Lung (tissue), 12 donors: Measurements from ENCODE around the gene SPRYD3. TPM values are rescaled to one million over a fixed set of nuclear protein-coding genes. Genes with fewer than 3 reads are reported as not detected.

Experiments used
- ATAC-seq: fragments of 200-7000 bp; cut with Tn5 transposase; one replicate; pipeline ENCODE4 v1.9.1; 2020; ENCODE audit warnings: moderate number of reproducible peaks; ENCODE audit not compliant: insufficient read depth, low FRiP score
- DNase-seq, 3 donors: peaks; one replicate each; pipeline ENCODE4 v3.0.0-alpha.2; 2013 to 2017
- H3K27ac ChIP-seq, 2 donors: one replicate each; pipeline ENCODE4 v1.5.1; 2013; ENCODE audit warnings: mild to moderate bottlenecking in 2 of 2, moderate library complexity in 2 of 2, control low read depth in 1 of 2, inconsistent platforms in 1 of 2, low read depth in 1 of 2, low read length in 1 of 2
- H3K27me3 ChIP-seq, 3 donors: one replicate each; pipeline ENCODE4 v1.5.1; 2013; ENCODE audit warnings: low read length in 2 of 3; ENCODE audit not compliant: control insufficient read depth in 3 of 3, insufficient read depth in 3 of 3
- H3K36me3 ChIP-seq, 4 donors: one replicate each; pipeline ENCODE4 v1.5.1; 2013; ENCODE audit warnings: low read length in 4 of 4, mild to moderate bottlenecking in 1 of 4, moderate library complexity in 1 of 4; ENCODE audit not compliant: control insufficient read depth in 4 of 4, insufficient read depth in 4 of 4
- H3K4me1 ChIP-seq, 5 donors: one replicate each; pipeline ENCODE4 v1.5.1; 2013; ENCODE audit warnings: low read length in 5 of 5, mild to moderate bottlenecking in 2 of 5, moderate library complexity in 1 of 5; ENCODE audit not compliant: control insufficient read depth in 5 of 5, insufficient read depth in 5 of 5
- H3K4me3 ChIP-seq: one replicate; pipeline ENCODE4 v1.5.1; 2013; ENCODE audit warnings: mild to moderate bottlenecking, control low read depth, moderate library complexity
- H3K9ac ChIP-seq, 2 donors: one replicate each; pipeline ENCODE4 v1.5.1; 2013; ENCODE audit warnings: low read length in 2 of 2, control low read depth in 1 of 2; ENCODE audit not compliant: insufficient read depth in 1 of 2
- H3K9me3 ChIP-seq, 4 donors: one replicate each; pipeline ENCODE4 v1.5.1; 2013; ENCODE audit warnings: low read length in 3 of 4, mild to moderate bottlenecking in 1 of 4, moderate library complexity in 1 of 4; ENCODE audit not compliant: control insufficient read depth in 4 of 4, insufficient read depth in 3 of 4
- WGBS, 2 donors: extraction: QIAGEN DNeasy Blood & Tissue Kit; methylation state at CpG; one replicate each; pipeline ENCODE4 v1.1.7; 2013; 5-methylcytosine and 5-hydroxymethylcytosine counted together
- polyA plus RNA-seq, 2 donors: library from polyadenylated mRNA; stranded (reverse); fragments of 200-250 nt; gene quantifications; one replicate each; pipeline ENCODE4 v1.2.1, GENCODE V29; 2013
- total RNA-seq, 2 donors: library from RNA; depleted of rRNA in 1 of 2; stranded (reverse); fragments of >200 nt in 1 of 2; gene quantifications; one replicate each; pipeline ENCODE4 v1.2.1, GENCODE V29; 2014 to 2021
- TF ChIP-seq, protein P1 (sequence below): IDR thresholded peaks from 2 replicates; pipeline ENCODE4 v1.5.1; 2012; ENCODE audit warnings: mild to moderate bottlenecking; ENCODE audit errors: control extremely low read depth, extremely low read depth
- donor health status: control.
- donor health status: control.
- donor health status: Bipolar disorder and iron deficiency.
- donor health status: healthy.
- donor health status: DM: yes; HTN: yes; CAD: no.

The SPRYD3 gene
- total and polyA plus RNA-seq, 4 donors: 17.1 to 60.2 (median 34.9) TPM

GRCh38 chr12:53123578-53124351 lies 44.6 kb upstream of the SPRYD3 start:
- DNase-seq (no peak), ATAC-seq (no peak)
- Histone ChIP-seq H3K4me3 (no peak overlapping the region), H3K9me3 (no peaks in the 10 kb centered on the region), H3K27me3 (no peaks in the 10 kb centered on the region), H3K36me3 (no peaks in the 10 kb centered on the region), H3K27ac (no peak overlapping the region), H3K4me1 (no peaks in the 10 kb centered on the region), H3K9ac (no peak overlapping the region)
- 92 to 96% methylated on average over 16 of the region's 16 CpGs for WGBS, 2 donors
- TF ChIP-seq, protein P1, sequence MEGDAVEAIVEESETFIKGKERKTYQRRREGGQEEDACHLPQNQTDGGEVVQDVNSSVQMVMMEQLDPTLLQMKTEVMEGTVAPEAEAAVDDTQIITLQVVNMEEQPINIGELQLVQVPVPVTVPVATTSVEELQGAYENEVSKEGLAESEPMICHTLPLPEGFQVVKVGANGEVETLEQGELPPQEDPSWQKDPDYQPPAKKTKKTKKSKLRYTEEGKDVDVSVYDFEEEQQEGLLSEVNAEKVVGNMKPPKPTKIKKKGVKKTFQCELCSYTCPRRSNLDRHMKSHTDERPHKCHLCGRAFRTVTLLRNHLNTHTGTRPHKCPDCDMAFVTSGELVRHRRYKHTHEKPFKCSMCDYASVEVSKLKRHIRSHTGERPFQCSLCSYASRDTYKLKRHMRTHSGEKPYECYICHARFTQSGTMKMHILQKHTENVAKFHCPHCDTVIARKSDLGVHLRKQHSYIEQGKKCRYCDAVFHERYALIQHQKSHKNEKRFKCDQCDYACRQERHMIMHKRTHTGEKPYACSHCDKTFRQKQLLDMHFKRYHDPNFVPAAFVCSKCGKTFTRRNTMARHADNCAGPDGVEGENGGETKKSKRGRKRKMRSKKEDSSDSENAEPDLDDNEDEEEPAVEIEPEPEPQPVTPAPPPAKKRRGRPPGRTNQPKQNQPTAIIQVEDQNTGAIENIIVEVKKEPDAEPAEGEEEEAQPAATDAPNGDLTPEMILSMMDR: no peak

DNA sequence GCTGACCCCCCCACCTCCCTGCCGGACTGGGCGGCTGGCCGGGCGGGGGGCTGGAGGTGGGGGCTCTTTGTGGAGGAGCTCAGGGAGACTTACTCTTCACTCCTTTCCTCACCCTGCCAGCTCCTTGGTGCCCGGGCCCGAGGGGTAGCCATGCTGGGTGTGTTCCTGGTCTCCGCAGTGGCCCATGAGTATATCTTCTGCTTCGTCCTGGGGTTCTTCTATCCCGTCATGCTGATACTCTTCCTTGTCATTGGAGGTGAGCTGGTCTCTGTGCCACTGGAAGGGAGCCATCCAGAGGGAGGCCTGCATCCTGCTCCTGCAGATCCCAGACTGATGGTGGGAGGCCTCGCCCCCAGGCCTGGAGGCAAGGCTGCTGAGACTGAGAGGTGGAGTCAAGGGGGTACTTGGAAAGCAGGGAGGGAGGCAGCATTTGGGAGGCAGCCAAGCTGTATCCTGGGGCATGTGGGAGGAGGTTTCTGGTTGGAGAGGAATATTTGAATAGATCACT lies 43.8 kb upstream of the SPRYD3 start:
- TF ChIP-seq, protein P1: no peak
- ATAC-seq: no peak
- Histone ChIP-seq H3K4me3 (no peak overlapping the region), H3K27me3 (no peaks in the 10 kb centered on the region), H3K36me3 (no peaks in the 10 kb centered on the region), H3K27ac (no peak overlapping the region), H3K9ac (no peak overlapping the region), H3K9me3 (no peaks in the 10 kb centered on the region), H3K4me1 (no peaks in the 10 kb centered on the region)
- WGBS, 2 donors: 93 to 95% methylated on average over 10 of the region's 10 CpGs
- no peak for DNase-seq

DNA sequence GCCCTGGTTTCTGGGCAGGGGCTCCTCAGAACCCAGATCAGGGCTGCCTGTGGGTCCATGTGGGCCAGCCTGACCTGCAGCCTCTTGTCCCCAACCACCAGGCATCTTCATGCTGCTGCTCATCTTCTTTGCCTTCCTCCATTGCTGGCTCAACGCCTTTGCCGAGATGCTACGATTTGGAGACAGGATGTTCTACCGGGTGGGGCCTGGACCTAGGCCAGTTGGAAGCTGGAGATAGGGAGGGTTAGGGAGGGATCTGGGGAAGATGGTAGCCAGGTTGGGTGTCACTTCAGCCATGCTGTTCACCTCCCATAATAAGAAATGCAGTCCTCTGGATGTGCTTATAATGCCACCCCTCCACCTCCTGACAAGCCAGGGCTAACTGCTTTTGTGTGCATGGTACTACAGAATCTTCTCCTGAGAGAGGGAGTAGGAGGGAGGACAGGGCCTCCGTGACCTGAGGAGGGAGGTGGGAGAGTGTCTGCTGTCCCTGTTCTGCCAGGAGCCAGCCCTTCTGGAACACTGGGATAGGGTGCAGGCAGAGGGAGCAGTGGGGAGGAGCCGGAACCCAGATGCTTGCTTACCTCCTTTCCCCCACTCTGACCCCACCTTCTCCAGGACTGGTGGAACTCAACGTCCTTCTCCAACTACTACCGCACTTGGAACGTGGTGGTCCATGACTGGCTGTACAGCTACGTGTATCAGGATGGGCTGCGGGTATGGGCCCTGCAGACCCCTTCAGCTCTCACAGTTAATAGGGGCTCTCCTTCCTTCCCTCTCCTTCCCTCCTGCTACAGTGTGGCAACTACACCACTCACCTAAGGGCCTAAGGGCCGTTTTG lies 41.7 kb upstream of the SPRYD3 start:
- WGBS, 2 donors: 85 to 89% methylated on average over 12 of the region's 12 CpGs
- Histone ChIP-seq H3K4me3 (no peak overlapping the region), H3K27me3 (no peaks in the 10 kb centered on the region), H3K36me3 (no peaks in the 10 kb centered on the region), H3K4me1 (peaks cover 0 to 3% (median 0%) of the 10 kb centered on the region in 5 donors), H3K9ac (no peak overlapping the region), H3K27ac (no peak overlapping the region), H3K9me3 (no peaks in the 10 kb centered on the region)
- no peak for ATAC-seq
- TF ChIP-seq, protein P1: no peak
- no peak for DNase-seq
